Endothelial cell (in vitro differentiated cells): ENCODE measurements around the gene GMPR2. TPM values are rescaled to one million over a fixed set of nuclear protein-coding genes. Genes with fewer than 3 reads are reported as not detected.

Experiments
- DNase-seq: peaks from one replicate; pipeline ENCODE4 v3.0.0; 2021; ENCODE audit warnings: low spot score
- H3K27ac Mint-ChIP-seq: one replicate; pipeline ENCODE4 v1.8.0; 2021; ENCODE audit warnings: mixed read lengths, inconsistent platforms; ENCODE audit not compliant: unreplicated experiment
- H3K27me3 Mint-ChIP-seq: one replicate; pipeline ENCODE4 v1.8.0; 2021; ENCODE audit warnings: mild to moderate bottlenecking, moderate library complexity, mixed read lengths, inconsistent platforms; ENCODE audit not compliant: unreplicated experiment
- H3K36me3 Mint-ChIP-seq: one replicate; pipeline ENCODE4 v1.8.0; 2021; ENCODE audit warnings: mild to moderate bottlenecking, low read depth, mixed read lengths, inconsistent platforms; ENCODE audit not compliant: unreplicated experiment
- H3K4me1 Mint-ChIP-seq: one replicate; pipeline ENCODE4 v1.8.0; 2021; ENCODE audit warnings: mild to moderate bottlenecking, mixed read lengths, inconsistent platforms; ENCODE audit not compliant: unreplicated experiment
- H3K4me3 Mint-ChIP-seq: one replicate; pipeline ENCODE4 v1.8.0; 2021; ENCODE audit warnings: mild to moderate bottlenecking, mixed read lengths, inconsistent platforms; ENCODE audit not compliant: unreplicated experiment
- H3K9me3 Mint-ChIP-seq: one replicate; pipeline ENCODE4 v1.8.0; 2021; ENCODE audit warnings: mixed read lengths, inconsistent platforms; ENCODE audit not compliant: unreplicated experiment
- total RNA-seq: library from RNA; stranded (reverse); fragmentation: NEBNext Ultra II Directional; extraction: Animal tissue kit (Norgen Biotek cat#: 25700); gene quantifications from one replicate; pipeline ENCODE4 v1.2.1, GENCODE V29; 2021; ENCODE audit not compliant: unreplicated experiment
- TF ChIP-seq, protein P1 (sequence below): fragments of 200-600 bp; sonication (generic); IDR thresholded peaks from one replicate; pipeline ENCODE4 v1.5.0; 2021; ENCODE audit warnings: antibody characterized with exemption; ENCODE audit not compliant: unreplicated experiment

The GMPR2 gene
- total RNA-seq, 1 donor from 2014 or later, result 61.3 TPM

DNA sequence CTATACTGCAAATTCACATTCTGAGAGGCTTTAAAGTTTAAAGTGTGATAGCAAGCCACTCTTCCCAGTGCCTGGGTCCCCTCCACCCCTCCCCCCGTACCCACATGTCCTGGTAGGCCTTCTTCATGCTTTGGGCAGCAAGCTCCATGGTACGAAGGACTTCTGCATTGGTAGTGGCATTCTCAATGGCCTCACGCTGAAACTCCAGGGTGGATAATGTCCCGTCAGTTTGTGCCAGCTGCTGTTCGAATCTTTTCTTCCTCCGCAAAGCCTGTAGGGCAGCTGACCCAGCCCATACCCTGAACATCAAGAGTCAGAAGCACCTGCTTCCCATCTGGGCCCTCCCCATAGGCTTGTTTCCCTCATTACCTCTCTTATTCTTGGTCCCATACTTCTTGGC, 21.4 kb upstream of the GMPR2 start:
- Mint-ChIP-seq H3K27ac (peak overlapping the region; percentile 28), H3K9me3 (no peaks in the 10 kb centered on the region), H3K4me3 (no peak overlapping the region), H3K36me3 (peaks cover 37% of the 10 kb centered on the region), H3K4me1 (peaks cover 24% of the 10 kb centered on the region), H3K27me3 (peaks cover 30% of the 10 kb centered on the region)
- no peak for DNase-seq
- TF ChIP-seq, protein P1, sequence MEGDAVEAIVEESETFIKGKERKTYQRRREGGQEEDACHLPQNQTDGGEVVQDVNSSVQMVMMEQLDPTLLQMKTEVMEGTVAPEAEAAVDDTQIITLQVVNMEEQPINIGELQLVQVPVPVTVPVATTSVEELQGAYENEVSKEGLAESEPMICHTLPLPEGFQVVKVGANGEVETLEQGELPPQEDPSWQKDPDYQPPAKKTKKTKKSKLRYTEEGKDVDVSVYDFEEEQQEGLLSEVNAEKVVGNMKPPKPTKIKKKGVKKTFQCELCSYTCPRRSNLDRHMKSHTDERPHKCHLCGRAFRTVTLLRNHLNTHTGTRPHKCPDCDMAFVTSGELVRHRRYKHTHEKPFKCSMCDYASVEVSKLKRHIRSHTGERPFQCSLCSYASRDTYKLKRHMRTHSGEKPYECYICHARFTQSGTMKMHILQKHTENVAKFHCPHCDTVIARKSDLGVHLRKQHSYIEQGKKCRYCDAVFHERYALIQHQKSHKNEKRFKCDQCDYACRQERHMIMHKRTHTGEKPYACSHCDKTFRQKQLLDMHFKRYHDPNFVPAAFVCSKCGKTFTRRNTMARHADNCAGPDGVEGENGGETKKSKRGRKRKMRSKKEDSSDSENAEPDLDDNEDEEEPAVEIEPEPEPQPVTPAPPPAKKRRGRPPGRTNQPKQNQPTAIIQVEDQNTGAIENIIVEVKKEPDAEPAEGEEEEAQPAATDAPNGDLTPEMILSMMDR, result no peak

- H3K36me3 Mint-ChIP-seq, result peaks cover 28% of the 10 kb centered on the region
- H3K4me3 Mint-ChIP-seq, result peak within 1 kb of the TSS; percentile 93
- H3K27me3 Mint-ChIP-seq, result peaks cover 28% of the 10 kb centered on the region
- peaks cover 21% of the 10 kb centered on the region for H3K4me1 Mint-ChIP-seq
- DNase-seq, result peak; percentile 92
- no peaks in the 10 kb centered on the region for H3K9me3 Mint-ChIP-seq
- TF ChIP-seq, protein P1, result no peak
- H3K27ac Mint-ChIP-seq, result peak within 1 kb of the TSS; percentile 96
These were observed 19.5 kb upstream of the GMPR2 start, which contains the start of gene CHMP4A for GRCh38 chr14:24212924-24213865. Gene CHMP4A, minus strand, starts transcription at chr14:24213488. Its CDS starts 49 bp downstream, at chr14:24213439.

DNA sequence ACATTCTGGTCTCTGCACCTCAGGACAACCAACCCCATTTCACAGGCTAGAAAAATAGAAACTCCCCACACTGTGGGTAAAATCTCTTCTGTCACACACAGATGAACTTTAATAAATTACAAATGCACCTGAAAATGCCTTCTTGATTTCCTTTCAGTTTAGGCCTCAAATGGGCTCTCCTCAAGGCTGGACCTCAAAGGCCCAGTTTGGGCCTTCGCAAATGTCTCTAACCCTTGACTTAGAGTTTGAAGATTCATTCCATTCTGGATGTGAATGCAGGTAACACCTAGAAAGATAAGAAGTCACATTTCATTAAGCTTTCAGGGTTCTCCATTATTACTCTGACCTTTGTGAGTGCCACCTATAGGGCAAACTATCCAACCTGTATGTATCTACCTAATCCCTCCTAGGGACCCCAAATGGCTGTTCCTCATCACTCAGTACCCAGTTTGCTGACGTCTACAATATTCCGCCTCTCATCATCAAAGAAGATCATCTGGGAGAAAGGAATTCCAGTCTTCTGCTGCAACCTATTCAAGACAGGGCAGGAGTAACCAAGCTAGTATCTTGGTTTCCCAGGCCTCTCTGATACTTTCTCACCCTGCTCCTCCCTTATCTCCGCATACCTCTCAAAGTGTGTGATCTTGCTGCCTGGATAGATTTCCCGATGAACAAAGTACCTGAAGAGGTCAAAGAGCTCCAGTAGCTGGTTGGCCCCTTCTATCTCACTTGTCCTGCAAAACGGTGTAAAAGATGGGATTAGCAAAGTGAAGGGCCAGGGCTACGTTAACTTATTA, 18.7 kb upstream of the GMPR2 start:
- H3K27me3 Mint-ChIP-seq, result peaks cover 26% of the 10 kb centered on the region
- H3K36me3 Mint-ChIP-seq, result peaks cover 24% of the 10 kb centered on the region
- TF ChIP-seq, protein P1, result no peak
- H3K9me3 Mint-ChIP-seq, result no peaks in the 10 kb centered on the region
- peak overlapping the region; percentile 93 for H3K4me3 Mint-ChIP-seq
- DNase-seq, result no peak
- peaks cover 21% of the 10 kb centered on the region for H3K4me1 Mint-ChIP-seq
- H3K27ac Mint-ChIP-seq, result peak overlapping the region; percentile 96

- Mint-ChIP-seq H3K4me1 (peaks cover 21% of the 10 kb centered on the region), H3K36me3 (peaks cover 13% of the 10 kb centered on the region), H3K27ac (peak within 1 kb of the TSS; percentile 79), H3K9me3 (no peaks in the 10 kb centered on the region), H3K27me3 (peaks cover 20% of the 10 kb centered on the region), H3K4me3 (peak within 1 kb of the TSS; percentile 95)
- DNase-seq, result peak; percentile 76
- TF ChIP-seq, protein P1, result no peak
These were observed 17.0 kb upstream of the GMPR2 start, which contains the start of gene MDP1 for GRCh38 chr14:24215495-24216344. Gene MDP1, minus strand, starts transcription at chr14:24216066. Its CDS starts 111 bp downstream, at chr14:24215955.
